SK-MEL-5 (cell line): ENCODE results near the gene MIEN1. TPM values are rescaled to one million over a fixed set of nuclear protein-coding genes. Genes with fewer than 3 reads are reported as not detected.
A peak's percentile ranks its signal among the peaks of the same experiment; 100 is the strongest.
"Not testable (repeated sequence)": the region's sequence is repeated elsewhere in the genome, so short reads cannot be mapped to it uniquely, and the experiment has no call there.

Experiments used
- DNase-seq: peaks from one replicate; pipeline ENCODE4 v3.0.0-alpha.2; 2016; ENCODE audit warnings: low read depth, low spot score
- in situ Hi-C: cut with HindIII; loops from 2 replicates; pipeline ENCODE4 v1.10.0; 2016; ENCODE audit warnings: low sequenced_read_pairs, high pct_unique_total_duplicates, low pct_unique_long_range_greater_than_20kb
- polyA plus RNA-seq, 2 experiments: library from polyadenylated mRNA; depleted of rRNA; stranded (reverse); fragments of >200 nt; gene quantifications; 2 replicates each; pipeline ENCODE4 v1.2.3, GENCODE V29; 2015
- total RNA-seq: library from RNA; depleted of rRNA; stranded (reverse); fragments of >200 nt; shearing (Covaris generic); gene quantifications from 2 replicates; pipeline ENCODE4 v1.2.3, GENCODE V29; 2014; rRNA removed

The MIEN1 gene
- total RNA-seq: 50.0 and 58.8 TPM in 2 replicates
- 56.5 and 80.7 TPM in 2 replicates for polyA plus RNA-seq (2015; cell fraction: cytosol; rRNA removed)
- 22.6 and 33.0 TPM in 2 replicates for polyA plus RNA-seq (2015; cell fraction: nucleus; rRNA removed)

- in situ Hi-C loops: no loop called here
- peak; percentile 85 for DNase-seq
These were observed at the start of gene MIEN1 for GRCh38 chr17:39730095-39730921. TSS of gene MIEN1 (minus strand) at chr17:39730532. CDS start at chr17:39730495, 37 bp downstream.

- no peak for DNase-seq
- in situ Hi-C loops: no loop called here
These were observed 47.4 kb upstream of the MIEN1 start for GRCh38 chr17:39777534-39778365.

DNA sequence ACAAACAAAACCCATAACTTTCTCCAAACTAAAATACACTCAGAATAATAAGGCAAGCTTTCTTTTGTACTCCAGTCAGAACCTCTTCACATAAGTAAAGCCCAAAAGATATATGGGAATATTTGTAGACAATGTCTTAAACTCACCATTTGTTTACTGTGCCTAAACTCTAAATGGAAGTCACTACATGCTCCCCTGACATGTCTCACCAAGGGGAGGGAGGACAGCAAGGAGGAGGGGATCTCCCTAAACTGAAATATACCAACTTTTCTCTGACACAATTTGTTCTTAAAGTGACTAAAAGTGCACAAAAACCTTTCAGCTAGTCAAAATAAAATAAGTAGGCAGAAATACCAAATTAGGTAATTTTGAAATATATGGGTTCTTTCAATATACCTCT lies 45.9 kb upstream of the MIEN1 start:
- in situ Hi-C loops: no loop called here
- DNase-seq: no peak

GRCh38 chr17:39775031-39775430 lies 44.7 kb upstream of the MIEN1 start:
- no peak for DNase-seq
- in situ Hi-C loops: no loop called here

- in situ Hi-C loops: no loop called here
- DNase-seq: no peak
These were observed 43.7 kb upstream of the MIEN1 start for GRCh38 chr17:39774047-39774446.

- in situ Hi-C loops: no loop called here
- no peak for DNase-seq
These were observed 42.9 kb upstream of the MIEN1 start for GRCh38 chr17:39772987-39773934.

DNA sequence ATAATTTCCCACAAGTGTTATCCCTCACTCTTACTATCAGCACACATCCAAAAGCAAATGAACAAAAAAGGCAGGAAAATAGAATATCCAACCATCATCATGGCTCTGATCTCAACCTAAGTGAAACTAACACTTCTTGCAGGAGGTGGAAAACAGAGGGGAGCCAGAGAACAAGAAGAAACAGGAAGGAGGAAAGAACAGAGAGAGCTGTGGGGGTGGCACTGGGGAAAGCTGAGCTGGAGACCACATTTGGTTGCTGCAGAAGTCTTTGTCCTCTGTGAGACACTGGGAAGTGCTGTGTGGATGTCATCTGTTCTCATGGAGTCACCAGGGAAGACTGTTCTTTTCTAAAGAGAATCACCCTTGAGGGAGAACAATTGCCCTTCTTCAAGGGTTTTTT lies 42.1 kb upstream of the MIEN1 start:
- no peak for DNase-seq
- in situ Hi-C loops: no loop called here

- in situ Hi-C loops: no loop called here
- DNase-seq: no peak
These were observed 39.7 kb upstream of the MIEN1 start for GRCh38 chr17:39769974-39770587.

DNA sequence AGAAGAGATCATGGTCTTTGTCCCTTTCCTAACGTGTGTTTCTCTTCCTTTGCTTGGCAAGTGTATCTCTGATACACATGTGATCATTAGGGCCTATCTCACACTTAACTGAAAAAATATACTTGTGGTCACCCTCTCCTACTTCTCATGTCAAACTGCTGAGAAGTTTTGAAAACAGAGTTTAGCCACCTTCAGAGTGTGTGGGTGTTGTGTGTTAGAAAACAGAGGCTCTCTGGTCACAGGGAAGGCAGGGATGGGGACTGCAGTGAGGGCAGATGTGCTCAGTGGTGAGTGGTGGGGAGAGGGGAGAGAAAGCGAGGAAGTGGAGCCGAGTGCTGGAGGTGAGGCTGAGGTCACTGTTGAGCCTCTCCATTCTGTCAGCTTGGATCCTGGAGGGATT lies 36.8 kb upstream of the MIEN1 start:
- in situ Hi-C loops: no loop called here
- DNase-seq: no peak

DNA sequence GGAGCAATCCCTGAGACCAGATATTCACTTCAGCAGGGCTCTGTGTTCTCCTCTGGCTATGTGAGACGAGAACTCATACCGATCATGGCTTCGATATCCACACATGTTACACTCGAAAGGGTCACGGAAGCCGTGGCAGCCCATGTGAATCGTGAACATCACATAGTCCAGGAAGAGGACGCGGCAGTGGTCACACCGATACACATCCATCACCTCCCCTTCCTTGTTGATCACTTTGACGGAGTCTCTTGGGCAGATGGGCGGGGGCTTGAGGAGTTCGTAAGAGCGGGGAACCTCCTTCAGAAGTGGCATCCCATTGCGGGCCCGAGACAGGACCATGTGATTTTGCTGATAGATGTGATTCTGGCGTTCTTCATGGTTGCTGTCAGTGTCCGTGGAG lies 35.4 kb upstream of the MIEN1 start:
- no peak for DNase-seq
- in situ Hi-C loops: no loop called here

DNA sequence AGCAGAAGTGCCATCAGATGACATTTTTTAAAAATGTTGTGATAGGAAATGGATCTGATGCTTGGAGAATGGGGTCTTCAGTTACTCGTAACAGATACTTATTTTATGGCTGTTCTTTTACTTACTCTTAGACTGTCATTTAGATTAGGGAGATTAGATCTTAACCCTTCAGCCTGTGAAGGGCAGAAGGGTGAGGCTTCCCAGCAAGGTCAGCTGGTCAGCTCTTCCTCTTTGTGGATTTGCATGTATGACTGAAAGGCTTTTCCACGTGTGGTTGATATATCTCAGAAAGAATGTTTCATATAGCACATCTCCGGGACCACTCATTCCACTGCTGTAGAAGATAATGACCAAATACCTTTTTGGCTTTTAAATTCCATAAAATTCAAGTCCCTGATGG lies 34.8 kb upstream of the MIEN1 start:
- no peak for DNase-seq
- in situ Hi-C loops: no loop called here

GRCh38 chr17:39764171-39764570 lies 33.8 kb upstream of the MIEN1 start:
- in situ Hi-C loops, DNase-seq: not testable (repeated sequence)

DNA sequence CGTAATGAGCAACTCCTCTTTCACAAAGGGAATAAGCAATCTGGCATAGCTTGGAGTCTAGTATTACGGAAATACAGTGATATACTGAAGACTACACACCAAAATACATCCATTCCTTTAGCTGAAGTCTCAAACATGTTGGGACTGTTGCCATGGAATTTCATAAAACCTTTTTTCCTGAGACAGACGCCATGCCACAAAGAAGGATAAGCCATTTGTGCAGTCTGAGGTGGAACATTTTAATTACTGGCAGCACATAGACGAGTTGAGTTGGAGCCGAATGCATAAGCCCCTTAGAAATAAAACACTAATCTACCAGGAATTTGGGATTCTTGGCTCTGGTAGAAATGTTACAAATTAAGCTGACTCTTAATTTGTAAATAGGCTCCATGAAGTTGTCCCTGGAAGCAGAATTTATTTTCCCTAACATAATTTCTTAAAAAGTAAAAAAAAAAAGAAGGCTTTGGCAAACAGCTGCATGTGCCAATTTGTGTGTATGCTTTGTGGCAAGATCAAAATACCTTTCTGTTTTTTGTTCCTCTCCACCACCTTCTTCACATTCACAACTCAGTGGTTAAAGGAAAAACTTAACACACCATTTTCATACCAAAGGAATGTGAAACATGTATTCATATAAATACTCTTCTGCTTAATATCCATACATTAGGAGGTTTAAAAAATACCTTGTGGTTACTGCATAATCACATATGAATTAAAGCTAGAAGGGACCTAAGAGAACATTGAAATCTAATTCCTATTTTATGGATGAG lies 32.9 kb upstream of the MIEN1 start:
- in situ Hi-C loops: no loop called here
- DNase-seq: no peak

DNA sequence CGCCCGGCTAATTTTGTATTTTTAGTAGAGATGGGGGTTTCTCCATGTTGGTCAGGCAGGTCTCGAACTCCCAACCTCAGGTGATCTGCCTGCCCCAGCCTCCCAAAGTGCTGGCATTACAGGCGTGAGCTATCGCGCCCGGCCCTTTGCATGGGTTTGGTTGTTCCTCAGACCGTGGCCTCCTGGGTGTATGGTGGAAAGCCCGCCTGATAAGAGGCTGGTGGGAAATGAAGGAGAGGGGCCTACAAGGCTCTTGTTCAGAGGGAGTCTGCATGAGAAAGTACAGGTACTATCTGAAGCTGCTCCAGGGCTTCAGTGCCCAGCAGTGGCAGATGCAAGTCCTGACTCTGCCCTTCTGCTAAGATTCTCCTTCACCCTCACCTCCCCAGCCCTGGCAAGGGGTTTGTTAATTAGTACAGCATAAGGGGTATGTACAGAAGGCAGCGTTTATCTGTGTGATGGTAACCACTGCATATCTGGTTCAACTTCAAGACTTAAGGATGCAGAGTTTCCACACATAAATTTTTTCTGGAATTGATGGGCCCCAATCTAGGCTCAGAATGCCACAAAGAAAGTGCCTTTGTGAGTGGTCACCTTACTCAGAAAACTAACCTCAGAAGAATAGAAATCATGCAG lies 31.6 kb upstream of the MIEN1 start:
- in situ Hi-C loops: no loop called here
- no peak for DNase-seq

DNA sequence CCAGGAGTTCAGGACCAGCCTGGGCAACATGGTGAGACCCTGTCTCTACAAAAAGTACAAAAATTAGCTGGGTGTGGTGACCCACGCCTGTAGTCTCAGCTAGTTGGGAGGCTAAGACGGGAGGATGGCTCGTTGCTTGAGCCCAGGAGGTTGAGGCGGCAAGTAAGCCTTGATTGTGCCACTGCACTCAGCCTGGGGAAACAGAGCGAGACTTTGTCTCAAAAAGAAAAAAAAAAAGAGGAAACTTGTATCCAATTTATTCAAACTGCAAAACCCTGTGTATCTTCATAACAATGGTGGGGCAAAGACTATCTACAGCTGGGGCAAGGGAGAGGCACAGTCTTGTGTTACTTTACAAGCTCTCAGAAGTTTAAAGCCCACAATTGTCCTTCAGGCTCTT lies 28.9 kb upstream of the MIEN1 start:
- in situ Hi-C loops: no loop called here
- DNase-seq: no peak
